WTC11 (cell line): ENCODE results near the gene HINT3. TPM values are rescaled to one million over a fixed set of nuclear protein-coding genes. Genes with fewer than 3 reads are reported as not detected.
A peak's percentile ranks its signal among the peaks of the same experiment; 100 is the strongest.

Experiments used
- ATAC-seq: fragments of 200-7000 bp; cut with Tn5 transposase; 2 replicates; pipeline ENCODE4 v1.10.0; 2021; ENCODE audit warnings: mild to moderate bottlenecking, moderate library complexity
- CTCF ChIA-PET: fragments of 300-600 bp; sonication (Branson Sonifier 250); formaldehyde crosslinking; loops from one replicate; lab custom pipeline; 2021; ENCODE audit warnings: antibody characterized with exemption; lab: Charles Lee
- POLR2A ChIA-PET: fragments of 350-600 bp; sonication (Branson Sonifier 250); formaldehyde crosslinking; loops from one replicate; lab custom pipeline; 2021; ENCODE audit warnings: antibody characterized with exemption; lab: Charles Lee
- DNase-seq: peaks from one replicate; pipeline ENCODE4 v3.0.0; 2021; ENCODE audit warnings: low spot score
- H3K27ac Mint-ChIP-seq: 2 replicates; pipeline ENCODE4 v1.8.0; 2021; ENCODE audit warnings: mixed read lengths
- H3K27me3 Mint-ChIP-seq: 2 replicates; pipeline ENCODE4 v1.8.0; 2021; ENCODE audit warnings: low read depth, mild to moderate bottlenecking, moderate library complexity, mixed read lengths
- H3K36me3 Mint-ChIP-seq: 2 replicates; pipeline ENCODE4 v1.8.0; 2021; ENCODE audit warnings: mixed read lengths
- H3K4me1 Mint-ChIP-seq: 2 replicates; pipeline ENCODE4 v1.8.0; 2022; ENCODE audit warnings: mixed read lengths
- H3K4me3 Mint-ChIP-seq: 2 replicates; pipeline ENCODE4 v1.8.0; 2021; ENCODE audit warnings: mild to moderate bottlenecking, moderate library complexity, mixed read lengths
- H3K9me3 Mint-ChIP-seq: 2 replicates; pipeline ENCODE4 v1.8.0; 2021; ENCODE audit warnings: mixed read lengths
- CREB1 ChIP-seq: sonication (generic); formaldehyde crosslinking; IDR thresholded peaks from 2 replicates; pipeline ENCODE4 v1.8.0; 2023; ENCODE audit warnings: mild to moderate bottlenecking, missing genetic modification reagents
- ESRRA ChIP-seq: sonication (generic); formaldehyde crosslinking; IDR thresholded peaks from 2 replicates; pipeline ENCODE4 v1.8.1; 2022; ENCODE audit warnings: mild to moderate bottlenecking, missing genetic modification reagents, borderline replicate concordance
- FOXK1 ChIP-seq: sonication (generic); formaldehyde crosslinking; IDR thresholded peaks from 2 replicates; pipeline ENCODE4 v1.8.0; 2022; ENCODE audit warnings: mild to moderate bottlenecking, moderate library complexity, missing genetic modification reagents
- JAZF1 ChIP-seq: fragments of 250-450 bp; sonication (Bioruptor Pico); IDR thresholded peaks from 2 replicates; pipeline ENCODE4 v1.9.0; 2021; ENCODE audit warnings: moderate library complexity, mild to moderate bottlenecking, inconsistent platforms
- MXD4 ChIP-seq: fragments of 250-450 bp; sonication (Bioruptor Pico); IDR thresholded peaks from 2 replicates; pipeline ENCODE4 v1.8.0; 2021; ENCODE audit warnings: mild to moderate bottlenecking, moderate library complexity, borderline replicate concordance
- NR3C1 ChIP-seq: sonication (generic); formaldehyde crosslinking; conservative IDR thresholded peaks from 2 replicates; pipeline ENCODE4 v1.8.1; 2023; ENCODE audit warnings: low read depth, mild to moderate bottlenecking, missing genetic modification reagents
- OVOL2 ChIP-seq: fragments of 250-450 bp; sonication (Bioruptor Pico); IDR thresholded peaks from 2 replicates; pipeline ENCODE4 v1.9.0; 2021; ENCODE audit warnings: mild to moderate bottlenecking, borderline replicate concordance
- PRRX2 ChIP-seq: fragments of 250-450 bp; sonication (Bioruptor Pico); IDR thresholded peaks from 2 replicates; pipeline ENCODE4 v1.8.0; 2021; ENCODE audit warnings: mild to moderate bottlenecking
- RELA ChIP-seq: sonication (generic); formaldehyde crosslinking; IDR thresholded peaks from 2 replicates; pipeline ENCODE4 v1.8.1; 2022; ENCODE audit warnings: missing genetic modification reagents, mild to moderate bottlenecking, borderline replicate concordance
- SOX15 ChIP-seq: fragments of 250-450 bp; sonication (Bioruptor Pico); IDR thresholded peaks from 2 replicates; pipeline ENCODE4 v1.9.0; 2021; ENCODE audit warnings: mild to moderate bottlenecking
- TEAD4 ChIP-seq: sonication (generic); formaldehyde crosslinking; IDR thresholded peaks from 2 replicates; pipeline ENCODE4 v1.8.0; 2022; ENCODE audit warnings: mild to moderate bottlenecking, missing genetic modification reagents
- ZNF138 ChIP-seq: sonication (generic); formaldehyde crosslinking; conservative IDR thresholded peaks from 2 replicates; pipeline ENCODE4 v1.8.1; 2022; ENCODE audit warnings: mild to moderate bottlenecking, moderate library complexity, missing genetic modification reagents
- ZNF671 ChIP-seq: fragments of 250-450 bp; sonication (Bioruptor Pico); IDR thresholded peaks from 2 replicates; pipeline ENCODE4 v1.8.0; 2021; ENCODE audit warnings: mild to moderate bottlenecking
- total RNA-seq: library from RNA; stranded (reverse); gene quantifications from 3 replicates; pipeline ENCODE4 v1.2.3, GENCODE V29; 2021
- TF ChIP-seq, protein P1 (sequence below): fragments of 250-450 bp; sonication (Bioruptor Pico); IDR thresholded peaks from 2 replicates; pipeline ENCODE4 v1.9.0; 2021; ENCODE audit warnings: mild to moderate bottlenecking
- TF ChIP-seq, protein P2 (sequence below): sonication (generic); formaldehyde crosslinking; IDR thresholded peaks from 2 replicates; pipeline ENCODE4 v1.8.1; 2023; ENCODE audit warnings: mild to moderate bottlenecking, missing genetic modification reagents, moderate library complexity
- TF ChIP-seq, protein P3 (sequence below): sonication (generic); formaldehyde crosslinking; IDR thresholded peaks from 2 replicates; pipeline ENCODE4 v1.8.0; 2023; ENCODE audit warnings: missing genetic modification reagents, mild to moderate bottlenecking, borderline replicate concordance
- TF ChIP-seq, protein P4 (sequence below): sonication (generic); formaldehyde crosslinking; IDR thresholded peaks from 2 replicates; pipeline ENCODE4 v1.8.1; 2023; ENCODE audit warnings: mild to moderate bottlenecking, missing genetic modification reagents

The HINT3 gene
- total RNA-seq, 1 experiment from 2014 or later, result 9.4 TPM

DNA sequence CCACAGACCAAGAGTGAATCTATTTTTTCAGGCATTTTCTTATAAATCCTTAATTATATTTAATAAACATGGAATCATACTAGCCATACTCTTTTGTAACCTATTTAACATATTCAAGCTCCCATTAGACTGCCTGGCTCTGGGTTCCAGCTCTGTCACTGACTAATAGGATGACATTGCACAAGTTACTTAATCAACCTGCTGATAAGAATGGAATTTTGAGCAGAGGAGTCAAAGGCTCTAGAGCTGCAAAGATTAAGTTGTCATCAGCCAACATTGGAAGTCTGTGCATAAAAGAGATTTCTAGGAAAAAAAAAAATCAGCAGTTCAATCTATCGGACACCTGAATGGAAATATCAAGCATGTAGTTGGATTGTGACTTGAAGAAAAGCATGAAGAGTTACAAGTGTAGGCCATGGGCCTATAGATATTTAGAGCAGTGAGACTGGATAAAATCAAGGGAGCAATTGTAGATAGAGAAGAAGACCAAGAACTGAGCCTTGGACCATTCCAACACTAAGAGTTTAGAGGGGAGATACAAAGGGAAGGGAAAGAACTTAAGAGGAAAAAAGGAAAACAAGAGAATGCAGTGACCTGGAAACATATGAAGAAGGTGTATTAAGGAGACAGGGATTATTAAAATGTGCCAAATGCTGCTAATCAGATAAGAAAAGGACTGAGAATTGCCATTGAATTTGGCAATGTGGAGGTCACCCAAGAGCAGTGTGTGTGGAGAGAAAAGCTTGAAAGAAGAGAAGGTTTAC lies 11.0 kb upstream of the HINT3 start:
- Mint-ChIP-seq H3K9me3 (no peaks in the 10 kb centered on the region), H3K4me3 (no peak overlapping the region), H3K4me1 (peaks cover 3% of the 10 kb centered on the region; the same call in 1 of the 2 replicates), H3K27ac (peak overlapping the region; percentile 6; the same call in 1 of the 2 replicates), H3K27me3 (no peaks in the 10 kb centered on the region; the same call in 1 of the 2 replicates), H3K36me3 (no peaks in the 10 kb centered on the region)
- no peak for TF ChIP-seq FOXK1 (CRISPR knock-in tag)
- TF ChIP-seq, protein P1, sequence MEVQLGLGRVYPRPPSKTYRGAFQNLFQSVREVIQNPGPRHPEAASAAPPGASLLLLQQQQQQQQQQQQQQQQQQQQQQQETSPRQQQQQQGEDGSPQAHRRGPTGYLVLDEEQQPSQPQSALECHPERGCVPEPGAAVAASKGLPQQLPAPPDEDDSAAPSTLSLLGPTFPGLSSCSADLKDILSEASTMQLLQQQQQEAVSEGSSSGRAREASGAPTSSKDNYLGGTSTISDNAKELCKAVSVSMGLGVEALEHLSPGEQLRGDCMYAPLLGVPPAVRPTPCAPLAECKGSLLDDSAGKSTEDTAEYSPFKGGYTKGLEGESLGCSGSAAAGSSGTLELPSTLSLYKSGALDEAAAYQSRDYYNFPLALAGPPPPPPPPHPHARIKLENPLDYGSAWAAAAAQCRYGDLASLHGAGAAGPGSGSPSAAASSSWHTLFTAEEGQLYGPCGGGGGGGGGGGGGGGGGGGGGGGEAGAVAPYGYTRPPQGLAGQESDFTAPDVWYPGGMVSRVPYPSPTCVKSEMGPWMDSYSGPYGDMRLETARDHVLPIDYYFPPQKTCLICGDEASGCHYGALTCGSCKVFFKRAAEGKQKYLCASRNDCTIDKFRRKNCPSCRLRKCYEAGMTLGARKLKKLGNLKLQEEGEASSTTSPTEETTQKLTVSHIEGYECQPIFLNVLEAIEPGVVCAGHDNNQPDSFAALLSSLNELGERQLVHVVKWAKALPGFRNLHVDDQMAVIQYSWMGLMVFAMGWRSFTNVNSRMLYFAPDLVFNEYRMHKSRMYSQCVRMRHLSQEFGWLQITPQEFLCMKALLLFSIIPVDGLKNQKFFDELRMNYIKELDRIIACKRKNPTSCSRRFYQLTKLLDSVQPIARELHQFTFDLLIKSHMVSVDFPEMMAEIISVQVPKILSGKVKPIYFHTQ, result no peak
- TF ChIP-seq TEAD4 (CRISPR knock-in tag), result no peak
- no peak for TF ChIP-seq MXD4
- TF ChIP-seq NR3C1, result no peak
- no peak for TF ChIP-seq CREB1 (CRISPR knock-in tag)
- TF ChIP-seq, protein P2, sequence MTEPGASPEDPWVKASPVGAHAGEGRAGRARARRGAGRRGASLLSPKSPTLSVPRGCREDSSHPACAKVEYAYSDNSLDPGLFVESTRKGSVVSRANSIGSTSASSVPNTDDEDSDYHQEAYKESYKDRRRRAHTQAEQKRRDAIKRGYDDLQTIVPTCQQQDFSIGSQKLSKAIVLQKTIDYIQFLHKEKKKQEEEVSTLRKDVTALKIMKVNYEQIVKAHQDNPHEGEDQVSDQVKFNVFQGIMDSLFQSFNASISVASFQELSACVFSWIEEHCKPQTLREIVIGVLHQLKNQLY (CRISPR knock-in tag), result no peak
- TF ChIP-seq, protein P3, sequence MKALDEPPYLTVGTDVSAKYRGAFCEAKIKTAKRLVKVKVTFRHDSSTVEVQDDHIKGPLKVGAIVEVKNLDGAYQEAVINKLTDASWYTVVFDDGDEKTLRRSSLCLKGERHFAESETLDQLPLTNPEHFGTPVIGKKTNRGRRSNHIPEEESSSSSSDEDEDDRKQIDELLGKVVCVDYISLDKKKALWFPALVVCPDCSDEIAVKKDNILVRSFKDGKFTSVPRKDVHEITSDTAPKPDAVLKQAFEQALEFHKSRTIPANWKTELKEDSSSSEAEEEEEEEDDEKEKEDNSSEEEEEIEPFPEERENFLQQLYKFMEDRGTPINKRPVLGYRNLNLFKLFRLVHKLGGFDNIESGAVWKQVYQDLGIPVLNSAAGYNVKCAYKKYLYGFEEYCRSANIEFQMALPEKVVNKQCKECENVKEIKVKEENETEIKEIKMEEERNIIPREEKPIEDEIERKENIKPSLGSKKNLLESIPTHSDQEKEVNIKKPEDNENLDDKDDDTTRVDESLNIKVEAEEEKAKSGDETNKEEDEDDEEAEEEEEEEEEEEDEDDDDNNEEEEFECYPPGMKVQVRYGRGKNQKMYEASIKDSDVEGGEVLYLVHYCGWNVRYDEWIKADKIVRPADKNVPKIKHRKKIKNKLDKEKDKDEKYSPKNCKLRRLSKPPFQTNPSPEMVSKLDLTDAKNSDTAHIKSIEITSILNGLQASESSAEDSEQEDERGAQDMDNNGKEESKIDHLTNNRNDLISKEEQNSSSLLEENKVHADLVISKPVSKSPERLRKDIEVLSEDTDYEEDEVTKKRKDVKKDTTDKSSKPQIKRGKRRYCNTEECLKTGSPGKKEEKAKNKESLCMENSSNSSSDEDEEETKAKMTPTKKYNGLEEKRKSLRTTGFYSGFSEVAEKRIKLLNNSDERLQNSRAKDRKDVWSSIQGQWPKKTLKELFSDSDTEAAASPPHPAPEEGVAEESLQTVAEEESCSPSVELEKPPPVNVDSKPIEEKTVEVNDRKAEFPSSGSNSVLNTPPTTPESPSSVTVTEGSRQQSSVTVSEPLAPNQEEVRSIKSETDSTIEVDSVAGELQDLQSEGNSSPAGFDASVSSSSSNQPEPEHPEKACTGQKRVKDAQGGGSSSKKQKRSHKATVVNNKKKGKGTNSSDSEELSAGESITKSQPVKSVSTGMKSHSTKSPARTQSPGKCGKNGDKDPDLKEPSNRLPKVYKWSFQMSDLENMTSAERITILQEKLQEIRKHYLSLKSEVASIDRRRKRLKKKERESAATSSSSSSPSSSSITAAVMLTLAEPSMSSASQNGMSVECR (CRISPR knock-in tag), result no peak
- TF ChIP-seq SOX15 (CRISPR knock-in tag), result no peak
- no peak for TF ChIP-seq OVOL2
- no peak for TF ChIP-seq ZNF671 (CRISPR knock-in tag)
- no peak for TF ChIP-seq RELA (CRISPR knock-in tag)
- TF ChIP-seq JAZF1 (CRISPR knock-in tag), result no peak
- TF ChIP-seq, protein P4, sequence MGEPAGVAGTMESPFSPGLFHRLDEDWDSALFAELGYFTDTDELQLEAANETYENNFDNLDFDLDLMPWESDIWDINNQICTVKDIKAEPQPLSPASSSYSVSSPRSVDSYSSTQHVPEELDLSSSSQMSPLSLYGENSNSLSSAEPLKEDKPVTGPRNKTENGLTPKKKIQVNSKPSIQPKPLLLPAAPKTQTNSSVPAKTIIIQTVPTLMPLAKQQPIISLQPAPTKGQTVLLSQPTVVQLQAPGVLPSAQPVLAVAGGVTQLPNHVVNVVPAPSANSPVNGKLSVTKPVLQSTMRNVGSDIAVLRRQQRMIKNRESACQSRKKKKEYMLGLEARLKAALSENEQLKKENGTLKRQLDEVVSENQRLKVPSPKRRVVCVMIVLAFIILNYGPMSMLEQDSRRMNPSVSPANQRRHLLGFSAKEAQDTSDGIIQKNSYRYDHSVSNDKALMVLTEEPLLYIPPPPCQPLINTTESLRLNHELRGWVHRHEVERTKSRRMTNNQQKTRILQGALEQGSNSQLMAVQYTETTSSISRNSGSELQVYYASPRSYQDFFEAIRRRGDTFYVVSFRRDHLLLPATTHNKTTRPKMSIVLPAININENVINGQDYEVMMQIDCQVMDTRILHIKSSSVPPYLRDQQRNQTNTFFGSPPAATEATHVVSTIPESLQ, result no peak
- TF ChIP-seq ZNF138 (CRISPR knock-in tag), result no peak
- no peak for TF ChIP-seq ESRRA
- TF ChIP-seq PRRX2 (CRISPR knock-in tag), result no peak
- ATAC-seq, result no peak
- CTCF ChIA-PET, result interaction anchor here (0.6 to 2.6 kb wide), 2 partner anchors 11 to 39 kb away, joined by 3 to 7 read pairs; partner anchors contain the start of gene HINT3
- POLR2A ChIA-PET, result no interaction called here
- DNase-seq, result no peak
